ENCODE results near the gene PLSCR5.

PLSCR5 gene

DNA sequence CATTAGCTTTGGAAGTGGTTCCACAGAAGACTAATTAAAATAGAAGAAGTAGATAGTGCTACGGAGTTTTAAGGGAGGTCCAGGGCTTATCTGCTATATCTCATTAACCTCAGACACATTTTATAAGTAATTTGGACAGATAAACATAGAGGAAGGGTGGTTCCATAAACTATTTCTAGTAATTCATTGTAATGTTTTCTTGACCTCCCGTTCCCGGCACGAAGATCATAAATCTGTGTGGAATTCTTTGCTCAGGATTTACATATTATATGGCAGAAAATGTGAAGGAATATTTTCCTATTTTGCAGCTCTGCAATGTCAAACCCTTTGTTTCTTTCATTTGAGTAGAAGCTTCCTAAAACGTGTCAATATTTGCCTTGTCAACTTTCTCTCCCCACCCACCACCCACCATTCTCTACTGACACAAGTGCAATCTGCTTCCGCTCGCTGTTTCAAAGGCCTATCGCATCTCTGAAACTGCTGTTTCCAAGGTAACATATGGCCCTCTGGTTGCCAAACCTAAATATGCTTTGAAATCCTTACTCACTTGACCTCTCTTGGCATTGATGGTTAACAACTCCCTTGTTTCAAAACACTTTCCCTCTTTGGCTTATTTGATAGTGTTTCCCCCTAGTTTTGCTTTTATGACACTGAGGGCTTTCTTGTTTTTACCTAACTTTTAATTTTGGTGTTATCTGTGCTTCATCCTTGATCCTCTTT is 21.4 kb upstream of the PLSCR5 start:
- Histone ChIP-seq H3K4me3 (ENCODE audit: low read depth, low read length) (no peak overlapping the region), H3K9me3 (ENCODE audit: severe bottlenecking) (no peaks in the 10 kb centered on the region), H3K27me3 (ENCODE audit: insufficient read depth, low read depth, severe bottlenecking) (no peaks in the 10 kb centered on the region), H3K27ac (no peak overlapping the region), H3K36me3 (no peaks in the 10 kb centered on the region)
- no peak for DNase-seq
- TF ChIP-seq, protein P1, sequence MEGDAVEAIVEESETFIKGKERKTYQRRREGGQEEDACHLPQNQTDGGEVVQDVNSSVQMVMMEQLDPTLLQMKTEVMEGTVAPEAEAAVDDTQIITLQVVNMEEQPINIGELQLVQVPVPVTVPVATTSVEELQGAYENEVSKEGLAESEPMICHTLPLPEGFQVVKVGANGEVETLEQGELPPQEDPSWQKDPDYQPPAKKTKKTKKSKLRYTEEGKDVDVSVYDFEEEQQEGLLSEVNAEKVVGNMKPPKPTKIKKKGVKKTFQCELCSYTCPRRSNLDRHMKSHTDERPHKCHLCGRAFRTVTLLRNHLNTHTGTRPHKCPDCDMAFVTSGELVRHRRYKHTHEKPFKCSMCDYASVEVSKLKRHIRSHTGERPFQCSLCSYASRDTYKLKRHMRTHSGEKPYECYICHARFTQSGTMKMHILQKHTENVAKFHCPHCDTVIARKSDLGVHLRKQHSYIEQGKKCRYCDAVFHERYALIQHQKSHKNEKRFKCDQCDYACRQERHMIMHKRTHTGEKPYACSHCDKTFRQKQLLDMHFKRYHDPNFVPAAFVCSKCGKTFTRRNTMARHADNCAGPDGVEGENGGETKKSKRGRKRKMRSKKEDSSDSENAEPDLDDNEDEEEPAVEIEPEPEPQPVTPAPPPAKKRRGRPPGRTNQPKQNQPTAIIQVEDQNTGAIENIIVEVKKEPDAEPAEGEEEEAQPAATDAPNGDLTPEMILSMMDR (IDR thresholded peaks at IDR 0.05; ENCODE audit: low read depth, low read length), result no peak

DNA sequence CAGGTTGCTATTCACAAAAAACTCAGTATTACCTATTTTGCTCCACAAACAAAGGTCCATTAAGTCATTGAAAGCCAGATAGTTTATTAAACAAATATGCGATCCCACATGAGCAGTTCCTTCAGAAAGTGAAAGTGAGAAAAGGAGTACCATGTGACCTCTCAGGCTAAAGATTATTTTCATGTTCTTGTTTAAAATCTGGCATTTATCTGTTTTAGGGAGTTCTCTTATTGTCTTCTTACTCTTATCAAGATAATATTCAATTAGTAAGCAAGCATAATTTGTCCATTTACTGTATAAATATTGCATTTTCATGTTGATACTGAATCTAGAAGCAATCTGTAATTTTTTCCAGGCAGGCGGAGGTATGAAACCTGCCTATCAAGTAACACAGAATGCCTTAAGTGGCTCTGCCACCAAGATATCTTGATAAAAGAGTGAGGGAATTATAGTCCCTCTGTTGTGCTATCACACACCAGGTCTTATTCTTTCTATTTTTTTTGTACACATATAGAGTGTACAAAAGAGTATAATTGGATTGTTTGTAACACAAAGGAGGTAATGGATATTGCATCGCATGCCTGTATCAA is 20.1 kb upstream of the PLSCR5 start:
- TF ChIP-seq, protein P1 (IDR thresholded peaks at IDR 0.05; ENCODE audit: low read depth, low read length), result no peak
- DNase-seq, result no peak
- H3K9me3 ChIP-seq (ENCODE audit: severe bottlenecking), result no peaks in the 10 kb centered on the region
- H3K27me3 ChIP-seq (ENCODE audit: insufficient read depth, low read depth, severe bottlenecking), result no peaks in the 10 kb centered on the region
- no peaks in the 10 kb centered on the region for H3K36me3 ChIP-seq
- no peak overlapping the region for H3K27ac ChIP-seq
- no peak overlapping the region for H3K4me3 ChIP-seq (ENCODE audit: low read depth, low read length)

DNA sequence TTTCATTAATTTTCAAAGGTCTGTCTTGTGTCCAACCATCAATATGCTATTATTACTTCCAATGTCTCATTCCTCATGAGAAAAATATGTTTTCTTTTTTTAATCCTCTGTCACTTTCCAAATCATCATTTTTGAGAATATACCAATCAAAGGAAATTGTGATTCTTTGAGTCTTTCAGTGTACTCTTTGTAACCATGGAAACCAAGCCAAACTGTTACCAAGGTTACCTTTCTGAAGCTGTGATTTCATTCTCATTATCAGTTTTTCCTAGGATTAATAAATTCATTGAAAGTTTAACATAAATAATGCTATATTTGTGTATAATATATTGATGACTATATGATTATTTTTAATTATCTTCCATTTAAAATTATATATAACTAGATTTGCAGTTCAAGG is 16.6 kb upstream of the PLSCR5 start:
- no peak overlapping the region for H3K27ac ChIP-seq
- DNase-seq, result no peak
- H3K9me3 ChIP-seq (ENCODE audit: severe bottlenecking), result no peaks in the 10 kb centered on the region
- no peaks in the 10 kb centered on the region for H3K36me3 ChIP-seq
- no peaks in the 10 kb centered on the region for H3K27me3 ChIP-seq (ENCODE audit: insufficient read depth, low read depth, severe bottlenecking)
- TF ChIP-seq, protein P1 (IDR thresholded peaks at IDR 0.05; ENCODE audit: low read depth, low read length), result no peak
- no peak overlapping the region for H3K4me3 ChIP-seq (ENCODE audit: low read depth, low read length)

DNA sequence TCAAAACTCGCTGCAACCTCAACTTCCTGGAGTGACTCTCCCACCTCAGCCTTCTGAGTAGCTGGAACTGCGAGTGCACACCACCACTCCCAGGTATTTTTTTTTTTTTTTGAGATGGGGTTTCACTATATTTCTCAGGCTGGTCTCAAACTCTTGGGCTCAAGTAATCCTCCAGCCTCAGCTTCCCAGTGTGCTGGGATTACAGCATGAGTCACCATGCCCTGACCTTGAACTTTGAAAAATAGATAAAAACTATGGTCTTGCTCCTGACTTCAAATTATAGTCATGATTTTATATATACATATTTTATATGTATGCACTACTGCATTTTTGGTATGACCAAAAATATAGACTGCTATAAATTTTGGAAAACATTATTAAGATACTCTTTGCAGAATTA is 6.9 kb upstream of the PLSCR5 start:
- TF ChIP-seq, protein P1 (IDR thresholded peaks at IDR 0.05; ENCODE audit: low read depth, low read length), result no peak
- Histone ChIP-seq H3K9me3 (ENCODE audit: severe bottlenecking) (no peaks in the 10 kb centered on the region), H3K27me3 (ENCODE audit: insufficient read depth, low read depth, severe bottlenecking) (no peaks in the 10 kb centered on the region), H3K27ac (no peak overlapping the region), H3K4me3 (ENCODE audit: low read depth, low read length) (no peak overlapping the region), H3K36me3 (no peaks in the 10 kb centered on the region)
- DNase-seq, result no peak

DNA sequence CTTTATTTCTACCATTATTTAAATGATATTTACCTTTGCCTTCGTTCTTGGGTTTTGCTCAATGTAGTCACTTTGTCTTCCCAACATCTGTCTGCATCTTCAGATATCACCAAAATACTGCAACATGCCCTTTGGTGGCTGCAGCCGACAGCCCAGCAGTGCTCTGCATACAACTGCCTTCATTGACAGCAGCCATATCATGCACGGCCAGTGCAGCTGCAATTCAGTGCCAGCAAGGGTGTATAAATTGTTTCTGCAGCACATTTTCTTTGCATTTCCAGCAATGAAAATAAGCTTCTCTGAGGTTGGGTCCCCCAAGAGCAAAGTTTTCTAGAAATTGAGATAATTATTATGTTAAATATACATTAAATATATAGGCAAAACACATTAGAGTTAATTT is 6.0 kb upstream of the PLSCR5 start:
- Histone ChIP-seq H3K36me3 (no peaks in the 10 kb centered on the region), H3K27me3 (ENCODE audit: insufficient read depth, low read depth, severe bottlenecking) (no peaks in the 10 kb centered on the region), H3K9me3 (ENCODE audit: severe bottlenecking) (no peaks in the 10 kb centered on the region), H3K4me3 (ENCODE audit: low read depth, low read length) (no peak overlapping the region), H3K27ac (no peak overlapping the region)
- TF ChIP-seq, protein P1 (IDR thresholded peaks at IDR 0.05; ENCODE audit: low read depth, low read length), result no peak
- DNase-seq, result no peak
